IPS-15b (cell line): ENCODE data around the gene SYCP3.

Experiments used
- H3K27me3 ChIP-seq: one replicate; pipeline ENCODE4 v1.6.1; 2013; ENCODE audit warnings: low read length; ENCODE audit not compliant: control insufficient read depth, insufficient read depth
- H3K36me3 ChIP-seq: one replicate; pipeline ENCODE4 v1.6.1; 2013; ENCODE audit warnings: low read length; ENCODE audit not compliant: control insufficient read depth, insufficient read depth
- H3K4me1 ChIP-seq: one replicate; pipeline ENCODE4 v1.6.1; 2013; ENCODE audit warnings: mild to moderate bottlenecking, low read length; ENCODE audit not compliant: control insufficient read depth, insufficient read depth
- H3K4me3 ChIP-seq: one replicate; pipeline ENCODE4 v1.5.1; 2013; ENCODE audit warnings: low read depth, low read length
- H3K9ac ChIP-seq: one replicate; pipeline ENCODE4 v1.6.1; 2013; ENCODE audit warnings: low read depth, mild to moderate bottlenecking, low read length
- H3K9me3 ChIP-seq: one replicate; pipeline ENCODE4 v1.6.1; 2013; ENCODE audit warnings: mild to moderate bottlenecking, low read length; ENCODE audit not compliant: control insufficient read depth, insufficient read depth

SYCP3 gene

DNA sequence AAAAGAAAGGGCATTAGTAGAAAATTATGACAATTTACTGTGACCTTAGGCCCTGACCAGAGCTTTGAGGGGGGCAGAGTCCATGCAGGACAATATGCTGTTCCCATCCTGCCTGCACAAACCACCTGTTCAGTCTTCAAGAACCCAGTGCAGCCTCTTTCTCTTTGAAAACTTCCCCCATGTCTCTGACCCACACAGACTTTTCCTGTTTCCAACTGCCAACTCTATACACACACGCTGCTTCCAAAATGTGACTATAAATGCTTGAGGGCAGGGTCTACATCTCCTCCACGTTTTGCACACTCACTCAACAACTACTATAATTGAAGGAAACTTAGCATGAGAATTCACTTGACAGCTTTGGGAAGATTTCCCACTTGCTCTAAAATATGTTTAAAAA is 36.6 kb upstream of the SYCP3 start:
- no peaks in the 10 kb centered on the region for H3K9me3 ChIP-seq
- H3K4me1 ChIP-seq: no peaks in the 10 kb centered on the region
- no peak overlapping the region for H3K9ac ChIP-seq
- H3K4me3 ChIP-seq: no peak overlapping the region
- no peaks in the 10 kb centered on the region for H3K27me3 ChIP-seq
- peaks cover 8% of the 10 kb centered on the region for H3K36me3 ChIP-seq

DNA sequence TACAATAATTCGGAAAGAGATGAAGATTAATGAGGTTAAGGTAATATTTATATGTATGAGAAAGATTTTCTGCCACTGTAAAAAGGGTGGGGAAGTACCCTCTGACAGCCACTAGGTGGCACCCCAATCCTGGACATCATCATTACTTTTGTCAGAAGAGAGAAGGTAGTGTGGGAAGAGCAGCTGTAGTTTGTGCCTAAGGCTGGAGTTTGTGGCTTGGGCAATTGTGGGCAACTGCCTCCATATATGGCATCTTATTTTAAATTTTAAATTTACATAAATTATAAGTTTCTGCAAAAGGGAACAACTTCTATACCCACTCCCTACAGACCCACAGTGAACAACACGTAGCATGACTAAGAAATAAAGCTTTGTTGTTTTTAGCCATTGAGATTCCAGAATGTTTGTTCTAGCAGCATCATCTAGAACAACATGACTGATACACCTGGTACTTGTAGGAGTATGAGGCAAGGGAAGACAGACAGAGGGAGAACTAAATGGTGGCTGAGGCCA is 34.4 kb upstream of the SYCP3 start:
- H3K4me1 ChIP-seq: no peaks in the 10 kb centered on the region
- no peak overlapping the region for H3K9ac ChIP-seq
- H3K36me3 ChIP-seq: peaks cover 15% of the 10 kb centered on the region
- H3K27me3 ChIP-seq: no peaks in the 10 kb centered on the region
- no peak overlapping the region for H3K4me3 ChIP-seq
- no peaks in the 10 kb centered on the region for H3K9me3 ChIP-seq

DNA sequence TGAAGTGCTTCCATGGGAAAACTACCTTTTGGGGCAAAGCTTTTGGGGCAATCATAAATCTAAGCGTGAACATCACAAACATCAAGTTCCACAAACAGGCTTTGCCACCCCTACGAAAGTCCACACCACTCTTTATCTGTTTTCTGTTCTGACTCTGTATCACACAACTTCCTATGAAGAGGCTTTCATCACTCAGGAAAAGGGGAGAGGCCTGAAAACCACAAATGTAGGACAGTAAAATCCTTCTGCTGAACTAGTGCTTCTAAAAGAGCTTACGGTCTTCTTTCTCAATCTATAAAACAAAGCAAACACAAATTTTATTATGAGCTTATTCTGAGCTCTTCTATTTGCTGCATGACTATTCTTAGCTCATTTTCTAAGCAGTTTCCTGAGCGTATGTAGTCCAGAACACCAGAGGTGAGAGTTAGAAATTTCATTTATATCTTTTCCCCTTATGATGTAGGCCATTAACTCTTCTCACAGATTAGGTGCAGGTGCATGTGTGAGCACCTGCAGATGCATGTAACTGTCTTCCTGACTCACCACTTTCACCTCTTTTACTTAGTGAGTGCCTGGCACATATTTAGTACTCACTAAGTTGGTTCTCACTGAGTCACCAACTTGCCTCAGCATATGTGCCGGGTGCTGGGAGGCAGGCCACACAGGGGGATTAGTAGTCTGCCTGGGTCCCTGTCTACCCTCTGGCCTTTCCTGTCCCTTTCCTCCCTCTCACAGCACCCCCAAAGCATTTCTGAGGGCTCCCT is 32.9 kb upstream of the SYCP3 start:
- H3K4me3 ChIP-seq: no peak overlapping the region
- H3K27me3 ChIP-seq: no peaks in the 10 kb centered on the region
- H3K9ac ChIP-seq: no peak overlapping the region
- no peaks in the 10 kb centered on the region for H3K9me3 ChIP-seq
- H3K36me3 ChIP-seq: peaks cover 16% of the 10 kb centered on the region
- no peaks in the 10 kb centered on the region for H3K4me1 ChIP-seq

DNA sequence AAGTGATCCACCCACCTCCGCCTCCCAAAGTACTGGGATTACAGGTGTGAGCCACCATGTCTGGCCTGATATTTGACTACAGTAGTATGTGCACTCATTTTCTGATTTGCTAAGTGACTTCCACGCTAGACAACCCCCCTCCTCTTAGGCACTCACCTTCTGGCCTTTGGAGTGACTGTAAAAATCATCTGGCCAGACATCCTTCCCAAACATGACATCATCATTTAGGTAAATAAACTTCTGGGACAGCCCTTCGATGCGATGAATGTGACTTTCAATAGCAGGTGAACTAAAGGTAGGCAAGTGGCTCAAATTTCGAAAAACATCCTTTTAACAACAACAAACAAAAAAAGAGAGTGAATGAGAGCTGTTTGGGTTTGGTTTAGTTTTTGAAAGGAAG is 30.6 kb upstream of the SYCP3 start:
- no peak overlapping the region for H3K9ac ChIP-seq
- no peaks in the 10 kb centered on the region for H3K27me3 ChIP-seq
- no peaks in the 10 kb centered on the region for H3K9me3 ChIP-seq
- H3K4me1 ChIP-seq: no peaks in the 10 kb centered on the region
- H3K4me3 ChIP-seq: no peak overlapping the region
- H3K36me3 ChIP-seq: peaks cover 12% of the 10 kb centered on the region

DNA sequence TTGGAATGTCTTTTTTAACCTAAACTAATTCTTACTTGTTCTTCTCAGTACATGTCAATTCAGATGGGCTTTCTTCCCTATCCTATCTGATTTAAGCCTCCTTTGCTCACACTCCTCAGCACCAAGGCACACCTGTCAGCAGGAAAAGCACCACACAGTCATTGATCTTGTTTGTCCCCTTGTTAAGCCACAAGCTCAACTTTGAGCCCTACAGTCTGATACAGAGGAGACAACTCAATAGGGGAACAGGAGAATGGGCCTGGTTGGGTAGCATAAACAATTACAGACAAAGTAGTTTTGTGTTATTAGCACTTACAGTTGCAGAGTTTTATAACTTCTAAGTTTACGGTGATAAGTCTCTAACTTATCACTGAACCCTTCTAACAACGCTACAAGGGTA is 29.5 kb upstream of the SYCP3 start:
- Histone ChIP-seq H3K9ac (no peak overlapping the region), H3K4me3 (no peak overlapping the region), H3K36me3 (peaks cover 12% of the 10 kb centered on the region), H3K9me3 (no peaks in the 10 kb centered on the region), H3K4me1 (no peaks in the 10 kb centered on the region), H3K27me3 (no peaks in the 10 kb centered on the region)

DNA sequence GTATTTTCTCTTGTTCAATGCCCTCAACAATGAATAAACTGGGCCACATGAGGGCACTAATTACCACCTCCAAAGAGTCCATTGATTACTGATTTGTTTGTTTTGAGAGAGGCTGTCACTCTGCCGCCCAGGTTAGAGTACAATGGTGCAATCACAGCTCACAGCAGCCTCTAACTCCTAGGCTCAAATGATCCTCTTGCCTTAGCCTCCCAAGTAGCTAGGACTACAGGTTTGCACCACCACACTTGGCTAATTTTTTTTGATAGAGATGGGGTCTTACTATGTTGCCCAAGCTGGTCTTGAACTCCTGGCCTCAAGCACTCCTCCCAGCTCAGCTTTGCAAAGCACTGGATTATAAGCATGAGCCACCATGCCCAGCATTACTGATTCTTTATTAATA is 28.3 kb upstream of the SYCP3 start:
- H3K9ac ChIP-seq: no peak overlapping the region
- H3K4me1 ChIP-seq: no peaks in the 10 kb centered on the region
- H3K36me3 ChIP-seq: peaks cover 12% of the 10 kb centered on the region
- H3K9me3 ChIP-seq: no peaks in the 10 kb centered on the region
- no peaks in the 10 kb centered on the region for H3K27me3 ChIP-seq
- H3K4me3 ChIP-seq: no peak overlapping the region

DNA sequence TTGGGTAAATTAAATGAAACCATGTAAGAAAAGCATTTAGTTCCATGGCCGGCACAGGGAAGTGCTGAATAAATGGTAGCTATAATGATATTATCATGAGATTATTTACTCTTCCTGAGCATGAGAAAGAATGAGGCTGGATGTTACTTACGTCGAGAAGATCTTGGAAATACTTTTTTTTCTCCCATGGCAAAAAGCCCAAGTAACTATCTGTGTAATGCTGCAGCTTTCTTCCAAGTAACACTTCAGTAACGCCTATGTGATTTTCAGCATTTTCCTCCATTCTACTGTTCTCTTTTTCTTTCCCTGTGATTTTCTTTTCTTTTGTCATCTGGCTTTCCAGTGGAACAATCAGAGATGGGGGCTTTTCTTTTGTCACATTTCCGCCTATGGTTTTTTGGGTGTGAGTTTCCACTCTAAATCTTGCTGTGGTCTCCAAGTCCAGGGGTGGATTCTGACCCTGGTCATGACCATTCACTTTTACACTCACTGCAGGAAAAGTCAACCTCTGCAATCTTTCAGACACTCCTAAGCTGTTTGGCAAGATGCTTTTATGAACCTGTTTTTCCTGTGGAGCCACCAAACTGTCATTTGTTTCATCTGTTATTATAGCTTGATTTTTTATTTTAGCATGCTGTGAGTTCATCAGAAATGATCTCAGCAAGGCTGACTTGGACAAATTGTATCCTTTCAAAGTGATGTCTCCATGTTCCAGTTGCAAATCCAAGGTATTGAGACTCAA is 25.0 kb upstream of the SYCP3 start:
- Histone ChIP-seq H3K36me3 (peaks cover 2% of the 10 kb centered on the region), H3K9me3 (no peaks in the 10 kb centered on the region), H3K27me3 (no peaks in the 10 kb centered on the region), H3K4me3 (no peak overlapping the region), H3K4me1 (peaks cover 4% of the 10 kb centered on the region), H3K9ac (no peak overlapping the region)

DNA sequence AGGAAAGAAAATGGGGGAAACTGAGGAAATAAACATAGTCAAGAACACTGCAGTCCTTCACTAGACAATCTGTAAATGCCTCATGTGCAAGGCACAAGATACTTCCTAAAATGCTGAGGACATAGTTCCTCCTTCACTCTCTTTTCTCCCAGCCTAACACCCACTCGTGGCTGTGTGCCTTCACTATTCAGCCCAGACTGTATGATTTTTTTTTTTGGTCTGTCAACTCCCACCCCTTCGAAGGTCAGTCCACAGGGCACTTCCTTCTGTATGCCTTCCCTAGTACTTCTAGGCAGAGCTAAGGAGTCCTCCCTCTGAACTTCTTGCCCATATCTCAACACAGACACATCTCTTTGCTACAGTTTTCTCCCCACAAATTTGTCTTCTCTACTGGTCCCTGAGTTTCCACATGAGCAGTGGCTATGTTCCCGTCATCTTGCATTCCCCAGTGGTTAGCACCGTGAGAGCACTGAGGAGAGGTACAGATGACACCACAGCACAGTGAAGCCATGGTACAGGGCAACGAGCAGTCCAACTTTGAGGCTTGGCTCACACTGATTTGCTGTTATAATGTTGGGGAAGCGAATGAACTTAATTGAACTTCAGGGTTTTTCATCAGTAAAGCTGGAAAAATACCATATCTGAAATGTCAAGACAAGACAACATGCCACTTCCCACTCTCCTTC is 24.1 kb upstream of the SYCP3 start:
- no peaks in the 10 kb centered on the region for H3K9me3 ChIP-seq
- H3K4me3 ChIP-seq: no peak overlapping the region
- H3K36me3 ChIP-seq: peaks cover 4% of the 10 kb centered on the region
- no peak overlapping the region for H3K9ac ChIP-seq
- peaks cover 4% of the 10 kb centered on the region for H3K4me1 ChIP-seq
- H3K27me3 ChIP-seq: no peaks in the 10 kb centered on the region

DNA sequence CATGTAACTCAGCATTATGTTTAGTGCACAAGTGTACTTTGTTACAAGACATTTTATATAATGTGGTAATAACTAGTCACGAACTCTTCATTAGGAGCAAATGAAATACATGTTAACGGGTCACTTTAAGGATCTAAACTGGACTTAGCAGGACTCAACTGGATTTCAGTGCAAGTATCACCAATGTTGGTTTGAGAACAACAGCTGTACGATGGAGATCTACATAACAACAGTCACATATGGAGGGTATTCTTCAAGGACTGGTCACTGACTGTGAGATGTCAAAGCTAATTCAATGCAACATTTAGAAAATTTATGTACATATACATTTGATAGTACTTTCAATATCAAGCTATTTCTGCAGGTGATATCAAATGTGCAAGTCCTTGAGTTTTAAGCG is 22.5 kb upstream of the SYCP3 start:
- Histone ChIP-seq H3K9me3 (no peaks in the 10 kb centered on the region), H3K9ac (no peak overlapping the region), H3K27me3 (no peaks in the 10 kb centered on the region), H3K36me3 (peaks cover 8% of the 10 kb centered on the region), H3K4me1 (peaks cover 4% of the 10 kb centered on the region), H3K4me3 (no peak overlapping the region)

DNA sequence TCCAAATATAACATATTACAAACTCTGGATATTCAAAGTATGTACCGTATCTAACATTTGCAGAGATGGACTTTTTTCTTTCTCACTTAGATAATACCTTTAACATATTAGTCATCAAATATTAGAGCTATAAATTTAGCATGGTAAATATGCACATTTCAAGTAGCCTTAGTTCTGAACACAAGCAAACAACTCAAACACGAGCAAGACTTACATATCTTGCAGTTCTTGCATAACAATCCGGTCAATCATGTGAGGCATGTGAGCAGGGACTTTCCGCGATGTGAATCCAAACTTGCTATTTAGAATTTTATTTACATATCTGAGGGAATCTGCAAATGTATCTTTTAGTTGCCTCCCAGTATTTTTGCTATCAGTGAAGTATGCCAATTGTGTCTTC is 22.1 kb upstream of the SYCP3 start:
- no peaks in the 10 kb centered on the region for H3K27me3 ChIP-seq
- no peak overlapping the region for H3K9ac ChIP-seq
- peaks cover 8% of the 10 kb centered on the region for H3K36me3 ChIP-seq
- no peak overlapping the region for H3K4me3 ChIP-seq
- H3K9me3 ChIP-seq: no peaks in the 10 kb centered on the region
- peaks cover 4% of the 10 kb centered on the region for H3K4me1 ChIP-seq

DNA sequence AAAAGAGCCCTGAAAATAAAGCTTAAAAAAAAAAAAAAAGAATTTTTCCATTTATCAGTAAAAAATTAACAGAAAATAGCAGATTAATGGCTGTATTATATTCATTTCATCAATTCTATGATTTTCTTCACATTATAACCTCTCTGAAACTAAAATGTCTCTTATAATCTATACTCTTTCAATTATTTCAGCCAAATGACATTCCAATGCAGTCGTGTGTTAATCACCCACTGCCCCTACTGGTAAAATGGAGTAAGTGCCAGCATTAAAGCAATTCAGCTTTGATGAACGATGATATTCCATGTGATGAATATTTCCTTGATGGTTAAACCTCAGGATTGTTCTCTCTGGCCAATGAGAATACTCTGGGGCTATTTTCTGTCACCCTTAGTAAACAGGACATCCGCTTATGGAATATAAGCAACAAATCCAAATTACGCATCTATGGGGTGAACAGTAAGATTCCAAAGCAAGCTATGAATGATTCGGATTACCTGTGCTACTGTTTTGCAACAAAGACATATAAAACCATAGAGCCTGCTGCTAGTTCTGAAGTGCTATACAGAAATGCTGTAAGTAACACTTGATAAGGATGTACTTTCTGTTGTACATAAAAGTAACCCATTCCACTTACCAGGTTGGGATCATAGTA is 20.3 kb upstream of the SYCP3 start:
- no peak overlapping the region for H3K9ac ChIP-seq
- no peak overlapping the region for H3K4me3 ChIP-seq
- peaks cover 8% of the 10 kb centered on the region for H3K36me3 ChIP-seq
- no peaks in the 10 kb centered on the region for H3K9me3 ChIP-seq
- H3K4me1 ChIP-seq: peaks cover 4% of the 10 kb centered on the region
- no peaks in the 10 kb centered on the region for H3K27me3 ChIP-seq
